ENCODE results near the gene IGSF21. TPM values are rescaled to one million over a fixed set of nuclear protein-coding genes. Genes with fewer than 3 reads are reported as not detected.

IGSF21 gene
- total RNA-seq, 2 experiments from 2014 or later = not detected

- H3K27me3 Mint-ChIP-seq = peaks cover 7% of the 10 kb centered on the region
- CTCF ChIA-PET = no interaction called here
- H3K36me3 Mint-ChIP-seq (ENCODE audit: low read depth) = no peaks in the 10 kb centered on the region
- DNase-seq (no peak), ATAC-seq (no peak)
- H3K27ac Mint-ChIP-seq = no peak overlapping the region
- TF ChIP-seq CTCF (IDR thresholded peaks at IDR 0.05) = no peak
- POLR2A ChIA-PET = no interaction called here
- H3K4me1 Mint-ChIP-seq (ENCODE audit: low read depth) = no peaks in the 10 kb centered on the region
- no peak overlapping the region for H3K4me3 Mint-ChIP-seq
- no peaks in the 10 kb centered on the region for H3K9me3 Mint-ChIP-seq
- intact Hi-C loops (cut with micrococcal nuclease) = no loop called here
Observed at GRCh38 chr1:18340787-18341186, 233.2 kb downstream of the IGSF21 start.

DNA sequence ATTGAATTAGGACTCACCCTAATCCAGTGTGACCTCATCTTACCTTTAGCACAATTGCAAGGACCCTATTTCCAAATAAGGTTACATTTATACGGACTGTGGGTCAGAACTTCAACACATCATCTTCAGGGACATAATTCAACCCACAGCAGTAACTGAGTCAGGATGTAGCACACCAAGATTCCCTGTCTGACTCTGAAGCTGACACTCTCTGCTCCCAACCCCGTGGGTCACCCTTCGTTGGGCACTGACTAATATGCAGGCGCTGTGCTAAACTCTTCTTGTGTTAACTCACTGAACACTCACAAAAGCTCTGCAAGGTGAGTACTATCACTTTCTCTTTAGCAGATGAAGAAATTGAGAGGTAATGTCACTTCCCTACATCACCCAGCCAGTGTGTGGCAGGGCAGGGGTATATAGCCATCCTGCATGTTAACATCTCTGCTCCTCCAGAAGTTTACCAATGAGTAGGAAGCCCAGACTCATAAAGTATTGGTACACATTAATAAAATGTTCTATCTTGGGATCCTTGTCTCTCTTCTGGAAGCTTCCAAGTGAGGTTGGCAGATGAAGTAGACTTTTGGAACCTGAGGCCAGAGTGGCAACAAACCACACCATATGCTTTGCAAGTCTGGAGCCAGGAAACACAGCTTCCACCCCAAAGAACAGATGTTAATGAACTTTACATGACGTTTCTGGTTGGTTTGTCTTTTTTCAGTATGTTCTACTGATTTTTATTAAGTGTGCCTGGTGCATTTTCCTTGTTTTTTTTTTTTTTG lies 233.9 kb downstream of the IGSF21 start:
- Mint-ChIP-seq H3K4me3 (no peak overlapping the region), H3K4me1 (ENCODE audit: low read depth) (no peaks in the 10 kb centered on the region), H3K27ac (no peak overlapping the region), H3K27me3 (peaks cover 7% of the 10 kb centered on the region), H3K9me3 (no peaks in the 10 kb centered on the region), H3K36me3 (ENCODE audit: low read depth) (no peaks in the 10 kb centered on the region)
- ChIA-PET POLR2A (no interaction called here), CTCF (no interaction called here)
- no peak for DNase-seq
- ATAC-seq = no peak
- TF ChIP-seq CTCF (IDR thresholded peaks at IDR 0.05) = no peak
- intact Hi-C loops (cut with micrococcal nuclease) = no loop called here

DNA sequence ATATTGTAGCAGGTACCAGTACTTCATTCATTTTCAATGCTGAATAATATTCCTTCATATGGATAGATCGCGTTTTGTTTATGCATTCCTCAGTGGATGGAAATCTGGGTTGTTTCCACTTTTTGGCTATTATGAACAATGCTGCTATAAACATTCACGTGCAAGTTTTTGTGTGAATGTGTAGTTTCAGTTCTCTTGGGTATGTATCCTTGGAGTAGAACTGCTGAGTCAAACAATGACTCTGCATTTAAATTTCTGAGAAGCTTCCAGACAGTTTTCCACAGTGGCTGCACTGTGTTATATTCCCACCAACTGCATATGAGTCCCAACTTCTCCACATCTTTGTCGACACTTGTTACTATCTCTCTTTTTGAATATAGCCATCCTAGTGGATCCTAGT lies 235.1 kb downstream of the IGSF21 start:
- CTCF ChIA-PET = no interaction called here
- Mint-ChIP-seq H3K9me3 (no peaks in the 10 kb centered on the region), H3K27ac (no peak overlapping the region), H3K27me3 (peaks cover 7% of the 10 kb centered on the region), H3K36me3 (ENCODE audit: low read depth) (no peaks in the 10 kb centered on the region), H3K4me1 (ENCODE audit: low read depth) (no peaks in the 10 kb centered on the region), H3K4me3 (no peak overlapping the region)
- POLR2A ChIA-PET = no interaction called here
- intact Hi-C loops (cut with micrococcal nuclease) = no loop called here
- no peak for DNase-seq
- no peak for TF ChIP-seq CTCF (IDR thresholded peaks at IDR 0.05)
- ATAC-seq = no peak

DNA sequence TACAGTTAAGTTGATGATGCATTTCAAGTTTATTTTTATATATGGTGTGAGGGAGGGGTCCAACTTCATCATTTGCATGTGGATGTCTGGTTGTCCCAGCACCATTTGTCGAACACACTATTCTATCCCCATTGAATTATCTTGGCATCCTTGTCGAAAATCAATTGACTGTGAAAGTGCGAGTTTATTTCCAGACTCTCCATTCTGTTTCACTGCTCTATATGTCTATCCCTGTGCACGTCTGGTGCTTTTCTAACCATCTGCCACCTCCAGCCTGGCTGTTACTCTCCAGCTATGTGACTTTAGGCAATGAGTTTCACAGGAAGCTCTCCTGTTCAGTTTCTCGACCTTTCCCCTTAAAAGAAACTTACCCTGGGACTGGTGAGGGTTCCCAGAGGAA lies 236.0 kb downstream of the IGSF21 start:
- Mint-ChIP-seq H3K27ac (no peak overlapping the region), H3K36me3 (ENCODE audit: low read depth) (no peaks in the 10 kb centered on the region), H3K4me3 (no peak overlapping the region), H3K9me3 (no peaks in the 10 kb centered on the region), H3K27me3 (peaks cover 7% of the 10 kb centered on the region), H3K4me1 (ENCODE audit: low read depth) (no peaks in the 10 kb centered on the region)
- ATAC-seq = no peak
- ChIA-PET POLR2A (no interaction called here), CTCF (no interaction called here)
- intact Hi-C loops (cut with micrococcal nuclease) = no loop called here
- TF ChIP-seq CTCF (IDR thresholded peaks at IDR 0.05) = no peak
- DNase-seq = no peak

DNA sequence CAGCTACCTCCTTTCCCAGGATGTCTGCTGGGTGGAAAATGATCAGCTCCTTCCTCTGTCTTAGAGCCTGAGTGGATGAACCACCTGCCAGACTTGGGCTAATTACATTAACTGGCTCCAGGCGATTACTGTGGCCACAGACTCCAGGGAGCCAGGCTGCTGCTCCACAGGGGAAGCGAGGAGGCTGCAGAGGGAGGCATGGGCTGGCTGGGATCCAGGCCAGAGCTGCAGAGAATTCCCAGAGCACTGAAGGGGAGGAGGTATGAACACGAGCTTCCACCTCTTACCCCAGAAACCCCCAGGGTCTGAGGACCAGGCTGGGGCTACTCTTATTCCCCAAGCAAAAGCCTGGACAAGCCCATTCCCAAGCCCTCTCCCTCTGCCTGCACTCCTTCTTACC lies 237.2 kb downstream of the IGSF21 start:
- POLR2A ChIA-PET = no interaction called here
- H3K9me3 Mint-ChIP-seq = no peaks in the 10 kb centered on the region
- H3K27me3 Mint-ChIP-seq = peaks cover 7% of the 10 kb centered on the region
- no peak for DNase-seq
- no peak for ATAC-seq
- no peak overlapping the region for H3K4me3 Mint-ChIP-seq
- no peaks in the 10 kb centered on the region for H3K36me3 Mint-ChIP-seq (ENCODE audit: low read depth)
- no peaks in the 10 kb centered on the region for H3K4me1 Mint-ChIP-seq (ENCODE audit: low read depth)
- H3K27ac Mint-ChIP-seq = no peak overlapping the region
- CTCF ChIA-PET = interaction anchor here (0.8 kb wide), 1 partner anchor 23 kb away, joined by 3 read pairs; no protein-coding TSS in a partner anchor
- intact Hi-C loops (cut with micrococcal nuclease) = no loop called here
- TF ChIP-seq CTCF (IDR thresholded peaks at IDR 0.05) = no peak

All from activated CD8-positive, alpha-beta T cell treated with anti-CD3 and anti-CD28 coated beads for 36 hours (primary cell).